BJ (cell line): Measurements from ENCODE around the gene ALMS1. TPM values are rescaled to one million over a fixed set of nuclear protein-coding genes. Genes with fewer than 3 reads are reported as not detected.
"Not testable (repeated sequence)": the region's sequence is repeated elsewhere in the genome, so short reads cannot be mapped to it uniquely, and the experiment has no call there.

Source experiments
- CTCF ChIA-PET: fragments of 350-600 bp; formaldehyde crosslinking; extraction: SDS; loops from one replicate; lab custom pipeline; 2021; ENCODE audit warnings: antibody characterized with exemption, inconsistent platforms; lab: Yijun Ruan, JAX
- POLR2A ChIA-PET: fragments of 300-600 bp; sonication (Branson Sonifier 250); formaldehyde crosslinking; extraction: SDS; loops from one replicate; lab custom pipeline; 2021; ENCODE audit warnings: antibody characterized with exemption; lab: Charles Lee
- DNase-seq: peaks from one replicate; pipeline ENCODE4 v3.0.0-alpha.2; 2011; ENCODE audit warnings: low read depth
- H3K27me3 ChIP-seq: 2 replicates; pipeline ENCODE4 v1.6.0; 2011; ENCODE audit warnings: low read length; ENCODE audit not compliant: control insufficient read depth, insufficient read depth
- H3K36me3 ChIP-seq: 2 replicates; pipeline ENCODE4 v1.5.1; 2011; ENCODE audit warnings: low read length; ENCODE audit not compliant: control insufficient read depth, insufficient read depth
- H3K4me3 ChIP-seq: 2 replicates; pipeline ENCODE4 v1.5.1; 2011; ENCODE audit warnings: low read depth, mild to moderate bottlenecking, control low read depth, low read length
- polyA plus RNA-seq: library from polyadenylated mRNA; depleted of rRNA; stranded (reverse); fragments of >200 nt; gene quantifications from 2 replicates; pipeline ENCODE4 v1.2.3, GENCODE V29; 2011
- TF ChIP-seq, protein P1 (sequence below): IDR thresholded peaks from 2 replicates; pipeline ENCODE4 v1.5.1; 2011; ENCODE audit warnings: low read depth, mild to moderate bottlenecking, control low read depth, inconsistent platforms, low read length, moderate library complexity; ENCODE audit not compliant: insufficient read depth

ALMS1 gene
- polyA plus RNA-seq, 1 experiment: 10.3 TPM

DNA sequence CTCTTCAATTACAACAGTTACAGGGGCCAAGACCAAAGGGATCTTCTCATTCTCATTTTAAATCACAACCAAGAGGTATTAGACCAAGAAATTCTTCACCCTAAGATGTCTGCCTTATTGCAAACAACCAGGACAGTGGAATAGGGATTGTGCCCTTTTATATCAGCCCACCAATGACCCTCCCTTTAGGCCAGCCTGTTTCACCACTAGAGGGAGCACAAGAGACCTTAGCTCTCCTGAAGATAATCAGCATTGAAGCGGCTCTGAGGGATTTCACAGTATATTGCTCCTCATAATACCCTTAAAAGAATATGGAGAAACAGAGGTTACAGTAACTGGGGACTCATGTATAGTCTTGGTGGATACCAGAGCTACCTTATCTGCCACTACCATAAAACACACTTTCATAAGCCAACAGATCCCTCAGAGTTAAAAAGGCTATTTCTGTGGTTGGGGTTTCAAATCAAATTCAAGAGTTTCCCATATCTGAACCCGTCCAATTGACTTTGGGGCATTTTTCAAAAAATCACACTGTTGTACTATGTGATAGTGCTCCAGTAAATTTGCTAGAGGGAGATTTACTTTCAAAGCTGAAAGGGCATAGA, 245.1 kb downstream of the ALMS1 start:
- TF ChIP-seq, protein P1, sequence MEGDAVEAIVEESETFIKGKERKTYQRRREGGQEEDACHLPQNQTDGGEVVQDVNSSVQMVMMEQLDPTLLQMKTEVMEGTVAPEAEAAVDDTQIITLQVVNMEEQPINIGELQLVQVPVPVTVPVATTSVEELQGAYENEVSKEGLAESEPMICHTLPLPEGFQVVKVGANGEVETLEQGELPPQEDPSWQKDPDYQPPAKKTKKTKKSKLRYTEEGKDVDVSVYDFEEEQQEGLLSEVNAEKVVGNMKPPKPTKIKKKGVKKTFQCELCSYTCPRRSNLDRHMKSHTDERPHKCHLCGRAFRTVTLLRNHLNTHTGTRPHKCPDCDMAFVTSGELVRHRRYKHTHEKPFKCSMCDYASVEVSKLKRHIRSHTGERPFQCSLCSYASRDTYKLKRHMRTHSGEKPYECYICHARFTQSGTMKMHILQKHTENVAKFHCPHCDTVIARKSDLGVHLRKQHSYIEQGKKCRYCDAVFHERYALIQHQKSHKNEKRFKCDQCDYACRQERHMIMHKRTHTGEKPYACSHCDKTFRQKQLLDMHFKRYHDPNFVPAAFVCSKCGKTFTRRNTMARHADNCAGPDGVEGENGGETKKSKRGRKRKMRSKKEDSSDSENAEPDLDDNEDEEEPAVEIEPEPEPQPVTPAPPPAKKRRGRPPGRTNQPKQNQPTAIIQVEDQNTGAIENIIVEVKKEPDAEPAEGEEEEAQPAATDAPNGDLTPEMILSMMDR: peak; percentile 64
- H3K4me3 ChIP-seq, DNase-seq, POLR2A ChIA-PET, H3K27me3 ChIP-seq, H3K36me3 ChIP-seq, CTCF ChIA-PET: not testable (repeated sequence)

GRCh38 chr2:73636977-73637376, 251.3 kb downstream of the ALMS1 start:
- CTCF ChIA-PET: interaction anchor here (1.4 kb wide), 1 partner anchor 13 kb away, joined by 3 read pairs; no protein-coding TSS in a partner anchor

GRCh38 chr2:73638429-73638828, 252.8 kb downstream of the ALMS1 start:
- ChIA-PET CTCF (no interaction called here), POLR2A (no interaction called here)
- H3K4me3 ChIP-seq: no peak overlapping the region
- H3K27me3 ChIP-seq: no peaks in the 10 kb centered on the region
- TF ChIP-seq, protein P1: no peak
- H3K36me3 ChIP-seq: no peaks in the 10 kb centered on the region
- DNase-seq: no peak

More at GRCh38 chr2:73636977-73637376, 251.3 kb downstream of the ALMS1 start:
- H3K27me3 ChIP-seq, POLR2A ChIA-PET, H3K36me3 ChIP-seq, DNase-seq, H3K4me3 ChIP-seq: not testable (repeated sequence)

DNA sequence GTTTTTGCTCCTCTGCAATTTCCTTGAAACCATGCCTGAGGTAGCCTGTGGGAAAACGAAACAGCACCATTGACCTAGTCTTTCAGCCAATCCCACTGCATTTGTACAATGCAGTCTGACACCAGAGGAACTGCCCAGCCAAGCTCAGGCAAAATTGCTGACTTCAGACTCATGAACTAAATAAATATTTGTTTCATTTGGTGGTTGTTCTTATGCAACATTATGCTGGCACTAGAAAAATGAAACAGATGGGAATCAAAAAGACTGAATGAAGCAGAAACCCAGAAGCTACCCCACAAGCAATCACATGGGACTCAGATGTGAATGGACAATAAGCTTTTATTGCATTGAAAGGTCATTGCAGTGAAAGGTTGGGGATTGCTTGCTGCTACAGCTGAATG, 254.9 kb downstream of the ALMS1 start:
- ChIA-PET POLR2A (no interaction called here), CTCF (no interaction called here)
- Histone ChIP-seq H3K36me3 (no peaks in the 10 kb centered on the region), H3K27me3 (no peaks in the 10 kb centered on the region), H3K4me3 (no peak overlapping the region)
- DNase-seq: no peak
- TF ChIP-seq, protein P1: no peak

DNA sequence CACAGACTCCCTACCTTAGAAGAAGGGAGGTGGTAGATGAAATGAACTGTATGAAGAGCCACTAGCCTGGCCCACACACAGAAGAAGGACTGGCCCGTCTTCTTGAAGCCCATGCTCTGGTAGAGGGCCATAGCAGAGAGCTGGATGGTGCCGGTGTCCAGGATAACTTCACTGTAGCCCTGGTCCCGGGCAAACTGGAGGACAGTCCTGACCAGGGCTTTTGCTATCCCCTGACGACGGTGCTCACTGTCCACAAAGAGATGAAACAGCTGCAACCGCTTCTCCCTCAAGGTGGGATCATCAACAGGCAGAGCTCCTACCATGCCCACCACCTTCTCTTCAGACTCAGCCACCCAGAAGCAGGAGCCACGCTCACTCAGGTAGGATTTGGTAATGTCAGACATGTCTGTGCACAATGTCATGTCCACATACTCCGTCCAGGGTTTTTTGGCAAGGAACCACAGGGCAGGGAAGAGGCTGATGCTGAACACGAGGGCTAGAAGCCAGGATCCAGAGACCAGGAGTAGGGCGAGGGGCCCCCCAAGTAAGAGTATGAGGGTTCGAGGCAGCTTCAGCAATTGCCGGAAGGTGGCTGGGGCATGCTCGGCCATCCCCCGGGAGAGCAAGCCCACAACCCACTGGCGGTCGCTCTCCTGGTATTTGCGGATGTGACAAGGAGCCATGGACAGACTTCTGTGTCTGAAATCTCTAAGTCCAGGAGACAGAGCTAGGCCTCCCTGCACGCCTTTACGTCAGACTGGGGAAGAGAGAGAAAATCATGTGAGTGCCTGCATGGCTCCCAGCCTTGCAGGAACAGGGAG, 255.5 kb downstream of the ALMS1 start:
- POLR2A ChIA-PET: no interaction called here
- no peaks in the 10 kb centered on the region for H3K27me3 ChIP-seq
- CTCF ChIA-PET: no interaction called here
- DNase-seq: no peak
- TF ChIP-seq, protein P1: no peak
- H3K4me3 ChIP-seq: no peak overlapping the region
- H3K36me3 ChIP-seq: no peaks in the 10 kb centered on the region
